H9 (cell line): ENCODE results near the gene ASIC1. TPM values are rescaled to one million over a fixed set of nuclear protein-coding genes. Genes with fewer than 3 reads are reported as not detected.

Experiments used
- DNase-seq: peaks from one replicate; pipeline ENCODE4 v3.0.0-alpha.2; 2017
- H2AFZ ChIP-seq: one replicate; pipeline ENCODE4 v1.6.1; 2013; ENCODE audit warnings: mild to moderate bottlenecking, low read length, control low read depth, moderate library complexity
- H2AK5ac ChIP-seq: 2 replicates; pipeline ENCODE4 v1.6.1; 2013; ENCODE audit warnings: low read length, control low read depth, mixed read lengths; ENCODE audit not compliant: insufficient read length
- H2BK120ac ChIP-seq: one replicate; pipeline ENCODE4 v1.6.1; 2013; ENCODE audit warnings: low read depth, mild to moderate bottlenecking, low read length, control low read depth, inconsistent platforms; ENCODE audit not compliant: poor library complexity, severe bottlenecking
- H2BK12ac ChIP-seq: 2 replicates; pipeline ENCODE4 v1.6.1; 2013; ENCODE audit warnings: low read length, control low read depth, mixed read lengths, low read depth; ENCODE audit not compliant: insufficient read length
- H2BK15ac ChIP-seq: 2 replicates; pipeline ENCODE4 v1.6.1; 2013; ENCODE audit warnings: low read depth, low read length, control low read depth
- H2BK20ac ChIP-seq: one replicate; pipeline ENCODE4 v1.6.1; 2013; ENCODE audit warnings: low read depth, mild to moderate bottlenecking, low read length, control low read depth, inconsistent platforms; ENCODE audit not compliant: poor library complexity, severe bottlenecking
- H2BK5ac ChIP-seq: 2 replicates; pipeline ENCODE4 v1.6.1; 2013; ENCODE audit warnings: low read length, control low read depth, mixed read lengths; ENCODE audit not compliant: insufficient read length
- H3K14ac ChIP-seq: 2 replicates; pipeline ENCODE4 v1.6.1; 2013; ENCODE audit warnings: low read length, control low read depth; ENCODE audit not compliant: insufficient read depth
- H3K18ac ChIP-seq: 2 replicates; pipeline ENCODE4 v1.6.1; 2013; ENCODE audit warnings: low read depth, mild to moderate bottlenecking, mixed read lengths, low read length, control low read depth; ENCODE audit not compliant: insufficient read length
- H3K23ac ChIP-seq: 2 replicates; pipeline ENCODE4 v1.6.1; 2013; ENCODE audit warnings: low read length, control low read depth, mixed read lengths, low read depth; ENCODE audit not compliant: insufficient read length
- H3K23me2 ChIP-seq: 2 replicates; pipeline ENCODE4 v1.6.1; 2013; ENCODE audit warnings: low read depth, mild to moderate bottlenecking, mixed read lengths, low read length, control low read depth; ENCODE audit not compliant: insufficient read length, poor library complexity, severe bottlenecking
- H3K27ac ChIP-seq: 2 replicates; pipeline ENCODE4 v1.5.1; 2013; ENCODE audit warnings: low read length, control low read depth, mixed read lengths, low read depth; ENCODE audit not compliant: insufficient read length
- H3K27me3 ChIP-seq: 2 replicates; pipeline ENCODE4 v1.6.1; 2013; ENCODE audit warnings: low read length, control low read depth, inconsistent platforms; ENCODE audit not compliant: insufficient read depth
- H3K4ac ChIP-seq: 2 replicates; pipeline ENCODE4 v1.6.1; 2013; ENCODE audit warnings: low read depth, mild to moderate bottlenecking, control low read depth, inconsistent platforms, low read length, moderate library complexity
- H3K4me1 ChIP-seq: 2 replicates; pipeline ENCODE4 v1.6.1; 2013; ENCODE audit warnings: low read length, control low read depth, inconsistent platforms; ENCODE audit not compliant: insufficient read depth
- H3K4me2 ChIP-seq: 2 replicates; pipeline ENCODE4 v1.6.1; 2013; ENCODE audit warnings: low read length, control low read depth, mixed read lengths; ENCODE audit not compliant: insufficient read length, insufficient read depth
- H3K56ac ChIP-seq: 2 replicates; pipeline ENCODE4 v1.6.1; 2013; ENCODE audit warnings: low read depth, mild to moderate bottlenecking, mixed read lengths, low read length, control low read depth; ENCODE audit not compliant: insufficient read length
- H3K79me1 ChIP-seq: 2 replicates; pipeline ENCODE4 v1.6.1; 2013; ENCODE audit warnings: low read depth, mild to moderate bottlenecking, moderate library complexity, low read length, control low read depth, inconsistent platforms; ENCODE audit not compliant: insufficient read depth, poor library complexity, severe bottlenecking
- H3K79me2 ChIP-seq: 2 replicates; pipeline ENCODE4 v1.6.1; 2013; ENCODE audit warnings: low read length, control low read depth, inconsistent platforms; ENCODE audit not compliant: insufficient read depth
- H3K9ac ChIP-seq: 2 replicates; pipeline ENCODE4 v1.6.1; 2013; ENCODE audit warnings: low read length, control low read depth, mixed read lengths; ENCODE audit not compliant: insufficient read length; ENCODE audit errors: extremely low read depth
- H3K9me3 ChIP-seq: one replicate; pipeline ENCODE4 v1.6.1; 2013; ENCODE audit warnings: low read depth, low read length, inconsistent platforms; ENCODE audit not compliant: control insufficient read depth
- H3T11ph ChIP-seq: one replicate; pipeline ENCODE4 v1.6.1; 2013; ENCODE audit warnings: mild to moderate bottlenecking, low read length, control low read depth, inconsistent platforms
- H4K20me1 ChIP-seq: one replicate; pipeline ENCODE4 v1.6.1; 2013; ENCODE audit not compliant: control insufficient read depth, insufficient read length, insufficient read depth
- H4K5ac ChIP-seq: 2 replicates; pipeline ENCODE4 v1.6.1; 2013; ENCODE audit warnings: low read depth, mild to moderate bottlenecking, mixed read lengths, low read length, control low read depth; ENCODE audit not compliant: insufficient read length
- H4K8ac ChIP-seq: replicated peaks from 2 replicates; pipeline ENCODE4 v1.6.1; 2013; ENCODE audit warnings: low read length, control low read depth, mixed read lengths, low read depth; ENCODE audit not compliant: insufficient read length
- H4K91ac ChIP-seq: 2 replicates; pipeline ENCODE4 v1.6.1; 2013; ENCODE audit warnings: low read depth, mild to moderate bottlenecking, moderate library complexity, mixed read lengths, low read length, control low read depth; ENCODE audit not compliant: insufficient read length
- H3K27ac Mint-ChIP-seq, 3 experiments: 2 replicates in 2 of 3; 3 replicates in 1 of 3; pipeline ENCODE4 v1.8.0; 2020 to 2021; ENCODE audit warnings: mixed read lengths in 3 of 3, mild to moderate bottlenecking in 1 of 3, moderate library complexity in 1 of 3
- H3K27me3 Mint-ChIP-seq: 2 replicates; pipeline ENCODE4 v1.8.0; 2021; ENCODE audit warnings: low read depth, mild to moderate bottlenecking, moderate library complexity, mixed read lengths
- H3K36me3 Mint-ChIP-seq, 3 experiments: 2 replicates in 2 of 3; 3 replicates in 1 of 3; pipeline ENCODE4 v1.8.0; 2020 to 2021; ENCODE audit warnings: low read depth in 3 of 3, mixed read lengths in 3 of 3; ENCODE audit not compliant: insufficient read depth in 1 of 3
- H3K4me1 Mint-ChIP-seq, 2 experiments: 2 replicates each; pipeline ENCODE4 v1.8.0; 2020; ENCODE audit warnings: mixed read lengths in 2 of 2
- H3K4me3 Mint-ChIP-seq, 2 experiments: 2 replicates in 1 of 2; 3 replicates in 1 of 2; pipeline ENCODE4 v1.8.0; 2020 to 2021; ENCODE audit warnings: mild to moderate bottlenecking in 2 of 2, mixed read lengths in 2 of 2, moderate library complexity in 1 of 2
- H3K9me3 Mint-ChIP-seq, 2 experiments: 2 replicates in 1 of 2; 3 replicates in 1 of 2; pipeline ENCODE4 v1.8.0; 2020; ENCODE audit warnings: mild to moderate bottlenecking in 2 of 2, mixed read lengths in 2 of 2, moderate library complexity in 1 of 2
- WGBS: extraction: QIAGEN DNeasy Blood & Tissue Kit; methylation state at CpG from one replicate; pipeline ENCODE4 v1.1.7; 2013; ENCODE audit warnings: missing lambda C conversion rate, low lambda C conversion rate, mixed read lengths; ENCODE audit not compliant: insufficient read length; ENCODE audit errors: extremely low coverage; 5-methylcytosine and 5-hydroxymethylcytosine counted together
- total RNA-seq: library from RNA; stranded (reverse); gene quantifications from 2 replicates; pipeline ENCODE4 v1.2.1, GENCODE V29; 2021
- TF ChIP-seq, protein P1 (sequence below): fragments of 200-600 bp; sonication (generic); conservative IDR thresholded peaks from 3 replicates; pipeline ENCODE4 v1.8.0; 2021; ENCODE audit warnings: antibody characterized with exemption, mild to moderate bottlenecking

The ASIC1 gene
- total RNA-seq, 1 experiment from 2014 or later = 3.9 TPM

DNA sequence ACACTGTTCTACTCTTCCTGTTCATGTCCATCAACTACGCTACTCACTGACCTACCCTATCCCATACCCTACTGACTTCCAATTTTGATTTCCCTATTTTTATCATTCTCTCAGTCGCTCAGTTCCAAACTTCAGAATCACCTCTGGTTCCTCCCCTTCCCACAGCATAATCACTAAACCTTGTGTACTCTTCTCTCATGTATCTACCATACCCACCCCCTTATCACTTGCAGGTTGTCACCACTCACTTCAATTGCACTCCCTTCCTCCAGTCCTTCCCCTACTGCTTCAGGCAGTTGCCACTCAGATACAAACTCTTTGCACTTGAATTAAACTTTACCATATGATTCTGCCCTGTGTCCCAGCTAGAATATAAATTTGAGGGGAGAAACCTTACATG lies 38.4 kb upstream of the ASIC1 start:
- Histone ChIP-seq H2BK120ac (no peak overlapping the region), H3K27ac (no peak overlapping the region), H4K20me1 (no peaks in the 10 kb centered on the region), H2BK20ac (no peak overlapping the region), H2AK5ac (no peak overlapping the region), H2BK5ac (no peak overlapping the region), H3K56ac (no peak overlapping the region), H3T11ph (no peak overlapping the region), H3K4me1 (no peaks in the 10 kb centered on the region; the same call in 1 of the 2 replicates), H4K5ac (no peak overlapping the region), H3K9me3 (no peaks in the 10 kb centered on the region), H3K9ac (no peak overlapping the region), H3K79me1 (peaks cover 8% of the 10 kb centered on the region), H2BK12ac (no peak overlapping the region), H2AFZ (no peak overlapping the region), H4K8ac (no peak overlapping the region), H3K79me2 (peaks cover 12% of the 10 kb centered on the region; the same call in 1 of the 2 replicates), H3K18ac (no peak overlapping the region), H3K23me2 (no peaks in the 10 kb centered on the region), H3K14ac (no peak overlapping the region), H3K4ac (no peak overlapping the region), H4K91ac (no peak overlapping the region), H3K27me3 (no peaks in the 10 kb centered on the region), H3K4me2 (no peak overlapping the region), H2BK15ac (no peak overlapping the region), H3K23ac (no peak overlapping the region)
- no peak for DNase-seq
- Mint-ChIP-seq H3K4me3 (peak overlapping the region in 1 of 2 experiments; percentile 4; a peak in 1 of 5 replicates), H3K27me3 (no peaks in the 10 kb centered on the region), H3K4me1 (peaks cover 13 to 19% of the 10 kb centered on the region in 2 experiments), H3K27ac (peak overlapping the region in 1 of 3 experiments; percentile 28; a peak in 3 of 7 replicates), H3K36me3 (peaks cover 5 to 18% (median 12%) of the 10 kb centered on the region in 3 experiments; a peak in 6 of 7 replicates), H3K9me3 (no peaks in the 10 kb centered on the region)
- no CpG with 5 or more reads among the region's 2 CpGs for WGBS
- TF ChIP-seq, protein P1, sequence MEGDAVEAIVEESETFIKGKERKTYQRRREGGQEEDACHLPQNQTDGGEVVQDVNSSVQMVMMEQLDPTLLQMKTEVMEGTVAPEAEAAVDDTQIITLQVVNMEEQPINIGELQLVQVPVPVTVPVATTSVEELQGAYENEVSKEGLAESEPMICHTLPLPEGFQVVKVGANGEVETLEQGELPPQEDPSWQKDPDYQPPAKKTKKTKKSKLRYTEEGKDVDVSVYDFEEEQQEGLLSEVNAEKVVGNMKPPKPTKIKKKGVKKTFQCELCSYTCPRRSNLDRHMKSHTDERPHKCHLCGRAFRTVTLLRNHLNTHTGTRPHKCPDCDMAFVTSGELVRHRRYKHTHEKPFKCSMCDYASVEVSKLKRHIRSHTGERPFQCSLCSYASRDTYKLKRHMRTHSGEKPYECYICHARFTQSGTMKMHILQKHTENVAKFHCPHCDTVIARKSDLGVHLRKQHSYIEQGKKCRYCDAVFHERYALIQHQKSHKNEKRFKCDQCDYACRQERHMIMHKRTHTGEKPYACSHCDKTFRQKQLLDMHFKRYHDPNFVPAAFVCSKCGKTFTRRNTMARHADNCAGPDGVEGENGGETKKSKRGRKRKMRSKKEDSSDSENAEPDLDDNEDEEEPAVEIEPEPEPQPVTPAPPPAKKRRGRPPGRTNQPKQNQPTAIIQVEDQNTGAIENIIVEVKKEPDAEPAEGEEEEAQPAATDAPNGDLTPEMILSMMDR = no peak
